ENCODE results near the gene KRTAP10-8.

KRTAP10-8 gene

DNA sequence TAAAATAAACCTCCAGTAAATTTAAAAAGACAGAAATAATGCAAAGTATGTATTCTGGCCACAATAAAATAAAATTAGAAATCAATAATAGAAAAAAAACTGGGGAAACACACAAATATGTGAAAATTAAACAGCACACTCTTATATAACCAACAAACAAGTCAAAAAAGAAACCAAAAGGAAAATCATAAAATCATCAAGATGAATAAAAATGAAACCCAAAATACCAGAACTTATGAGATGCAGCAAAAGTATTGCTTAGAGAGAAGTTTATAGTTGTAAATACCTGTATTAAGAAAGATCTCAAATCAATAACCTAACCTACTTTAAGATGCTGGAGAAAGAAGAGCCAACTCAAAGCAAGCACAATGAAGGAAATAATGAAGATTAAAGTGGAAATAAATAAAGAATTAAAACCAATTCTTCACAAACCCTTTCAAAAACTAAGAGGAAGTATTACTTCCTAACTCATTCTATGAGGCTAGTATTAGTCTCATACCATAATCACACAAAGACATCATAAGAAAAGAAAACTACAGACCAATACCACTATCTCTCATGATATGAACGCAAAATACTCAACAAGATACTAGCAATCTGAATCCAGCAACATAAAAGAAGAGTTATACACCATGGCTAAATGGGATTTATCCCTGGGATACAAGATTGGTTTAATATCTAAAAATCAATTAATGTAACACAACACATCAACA, 46.8 kb upstream of the KRTAP10-8 start:
- TF ChIP-seq PPARA (CRISPR knock-in tag; IDR thresholded peaks at IDR 0.05; ENCODE audit: borderline replicate concordance), result no peak
- TF ChIP-seq SNAI2 (CRISPR knock-in tag; IDR thresholded peaks at IDR 0.05), result no peak
- TF ChIP-seq, protein P1, sequence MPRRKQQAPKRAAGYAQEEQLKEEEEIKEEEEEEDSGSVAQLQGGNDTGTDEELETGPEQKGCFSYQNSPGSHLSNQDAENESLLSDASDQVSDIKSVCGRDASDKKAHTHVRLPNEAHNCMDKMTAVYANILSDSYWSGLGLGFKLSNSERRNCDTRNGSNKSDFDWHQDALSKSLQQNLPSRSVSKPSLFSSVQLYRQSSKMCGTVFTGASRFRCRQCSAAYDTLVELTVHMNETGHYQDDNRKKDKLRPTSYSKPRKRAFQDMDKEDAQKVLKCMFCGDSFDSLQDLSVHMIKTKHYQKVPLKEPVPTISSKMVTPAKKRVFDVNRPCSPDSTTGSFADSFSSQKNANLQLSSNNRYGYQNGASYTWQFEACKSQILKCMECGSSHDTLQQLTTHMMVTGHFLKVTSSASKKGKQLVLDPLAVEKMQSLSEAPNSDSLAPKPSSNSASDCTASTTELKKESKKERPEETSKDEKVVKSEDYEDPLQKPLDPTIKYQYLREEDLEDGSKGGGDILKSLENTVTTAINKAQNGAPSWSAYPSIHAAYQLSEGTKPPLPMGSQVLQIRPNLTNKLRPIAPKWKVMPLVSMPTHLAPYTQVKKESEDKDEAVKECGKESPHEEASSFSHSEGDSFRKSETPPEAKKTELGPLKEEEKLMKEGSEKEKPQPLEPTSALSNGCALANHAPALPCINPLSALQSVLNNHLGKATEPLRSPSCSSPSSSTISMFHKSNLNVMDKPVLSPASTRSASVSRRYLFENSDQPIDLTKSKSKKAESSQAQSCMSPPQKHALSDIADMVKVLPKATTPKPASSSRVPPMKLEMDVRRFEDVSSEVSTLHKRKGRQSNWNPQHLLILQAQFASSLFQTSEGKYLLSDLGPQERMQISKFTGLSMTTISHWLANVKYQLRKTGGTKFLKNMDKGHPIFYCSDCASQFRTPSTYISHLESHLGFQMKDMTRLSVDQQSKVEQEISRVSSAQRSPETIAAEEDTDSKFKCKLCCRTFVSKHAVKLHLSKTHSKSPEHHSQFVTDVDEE (CRISPR knock-in tag; IDR thresholded peaks at IDR 0.05), result no peak
- TF ChIP-seq, protein P2, sequence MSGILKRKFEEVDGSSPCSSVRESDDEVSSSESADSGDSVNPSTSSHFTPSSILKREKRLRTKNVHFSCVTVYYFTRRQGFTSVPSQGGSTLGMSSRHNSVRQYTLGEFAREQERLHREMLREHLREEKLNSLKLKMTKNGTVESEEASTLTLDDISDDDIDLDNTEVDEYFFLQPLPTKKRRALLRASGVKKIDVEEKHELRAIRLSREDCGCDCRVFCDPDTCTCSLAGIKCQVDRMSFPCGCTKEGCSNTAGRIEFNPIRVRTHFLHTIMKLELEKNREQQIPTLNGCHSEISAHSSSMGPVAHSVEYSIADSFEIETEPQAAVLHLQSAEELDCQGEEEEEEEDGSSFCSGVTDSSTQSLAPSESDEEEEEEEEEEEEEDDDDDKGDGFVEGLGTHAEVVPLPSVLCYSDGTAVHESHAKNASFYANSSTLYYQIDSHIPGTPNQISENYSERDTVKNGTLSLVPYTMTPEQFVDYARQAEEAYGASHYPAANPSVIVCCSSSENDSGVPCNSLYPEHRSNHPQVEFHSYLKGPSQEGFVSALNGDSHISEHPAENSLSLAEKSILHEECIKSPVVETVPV (CRISPR knock-in tag; IDR thresholded peaks at IDR 0.05), result no peak
- TF ChIP-seq OSR1 (CRISPR knock-in tag; IDR thresholded peaks at IDR 0.05), result no peak
- no peak for ATAC-seq

DNA sequence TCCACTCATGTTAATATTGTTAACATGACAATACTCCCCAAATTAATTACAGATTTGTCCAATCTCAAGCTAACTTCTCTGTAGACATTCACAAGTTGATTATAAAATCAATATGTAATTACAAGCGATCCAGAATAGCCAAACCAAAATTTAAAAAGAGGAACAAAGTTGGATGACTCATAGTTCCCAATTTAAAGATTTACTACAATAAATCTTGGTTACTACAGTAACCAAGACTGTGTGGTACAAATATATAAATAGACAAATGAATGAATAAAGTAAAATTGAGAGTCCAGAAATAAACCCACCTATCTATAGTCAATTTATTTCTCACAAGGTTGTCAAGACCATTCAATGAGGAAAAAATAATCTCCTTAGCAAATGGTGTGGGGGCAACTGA, 45.5 kb upstream of the KRTAP10-8 start:
- ATAC-seq, result no peak
- TF ChIP-seq BACH2 (CRISPR knock-in tag; IDR thresholded peaks at IDR 0.05; ENCODE audit: borderline replicate concordance), result no peak
- TF ChIP-seq ISL1 (CRISPR knock-in tag; IDR thresholded peaks at IDR 0.05), result no peak
- no peak for TF ChIP-seq ESRRG (CRISPR knock-in tag; IDR thresholded peaks at IDR 0.05)
- TF ChIP-seq TCF4 (CRISPR knock-in tag; IDR thresholded peaks at IDR 0.05; ENCODE audit: borderline replicate concordance), result no peak
- TF ChIP-seq, protein P2 (CRISPR knock-in tag; IDR thresholded peaks at IDR 0.05), result no peak

DNA sequence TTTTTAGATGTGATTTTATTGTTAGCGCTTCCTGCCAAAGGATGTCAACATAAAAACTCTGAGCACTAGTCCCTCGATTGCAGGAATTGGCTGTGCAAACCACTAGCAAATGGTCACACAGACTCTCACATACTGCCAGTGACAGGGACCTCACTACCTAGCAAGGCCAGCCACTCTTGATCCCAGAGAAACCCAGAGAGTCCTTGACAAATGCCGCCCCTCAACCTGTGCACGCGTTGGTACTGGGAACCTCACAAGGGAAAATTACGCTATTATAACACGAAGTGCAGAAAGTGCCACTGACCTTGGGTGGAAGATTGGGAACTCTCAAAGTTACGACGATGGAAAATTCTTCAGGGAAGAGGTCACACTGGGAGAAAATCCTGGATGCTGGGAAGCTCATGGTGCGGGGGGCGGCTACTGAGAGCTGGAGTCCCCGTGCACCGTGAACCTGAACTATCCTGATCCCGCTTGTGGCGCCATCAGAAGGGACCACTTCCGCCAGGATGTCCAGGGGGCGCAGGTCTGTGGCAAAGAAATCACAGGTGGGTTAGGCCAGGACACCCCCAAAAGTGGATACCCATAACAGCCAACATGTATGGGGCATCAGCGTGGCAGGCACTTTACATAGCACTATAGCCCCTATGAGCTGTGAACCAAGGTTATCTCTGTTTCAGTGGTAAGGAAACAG, 44.3 kb upstream of the KRTAP10-8 start:
- ATAC-seq, result no peak
- TF ChIP-seq ZNF70 (CRISPR knock-in tag; IDR thresholded peaks at IDR 0.05) (no peak), ISL1 (CRISPR knock-in tag; IDR thresholded peaks at IDR 0.05) (no peak), PPARA (CRISPR knock-in tag; IDR thresholded peaks at IDR 0.05; ENCODE audit: borderline replicate concordance) (no peak), BACH2 (CRISPR knock-in tag; IDR thresholded peaks at IDR 0.05; ENCODE audit: borderline replicate concordance) (no peak), OSR1 (CRISPR knock-in tag; IDR thresholded peaks at IDR 0.05) (no peak), ZFP30 (CRISPR knock-in tag; IDR thresholded peaks at IDR 0.05) (no peak), ZFP3 (CRISPR knock-in tag; IDR thresholded peaks at IDR 0.05) (no peak), RARB (CRISPR knock-in tag; IDR thresholded peaks at IDR 0.05) (no peak)
- TF ChIP-seq, protein P3, sequence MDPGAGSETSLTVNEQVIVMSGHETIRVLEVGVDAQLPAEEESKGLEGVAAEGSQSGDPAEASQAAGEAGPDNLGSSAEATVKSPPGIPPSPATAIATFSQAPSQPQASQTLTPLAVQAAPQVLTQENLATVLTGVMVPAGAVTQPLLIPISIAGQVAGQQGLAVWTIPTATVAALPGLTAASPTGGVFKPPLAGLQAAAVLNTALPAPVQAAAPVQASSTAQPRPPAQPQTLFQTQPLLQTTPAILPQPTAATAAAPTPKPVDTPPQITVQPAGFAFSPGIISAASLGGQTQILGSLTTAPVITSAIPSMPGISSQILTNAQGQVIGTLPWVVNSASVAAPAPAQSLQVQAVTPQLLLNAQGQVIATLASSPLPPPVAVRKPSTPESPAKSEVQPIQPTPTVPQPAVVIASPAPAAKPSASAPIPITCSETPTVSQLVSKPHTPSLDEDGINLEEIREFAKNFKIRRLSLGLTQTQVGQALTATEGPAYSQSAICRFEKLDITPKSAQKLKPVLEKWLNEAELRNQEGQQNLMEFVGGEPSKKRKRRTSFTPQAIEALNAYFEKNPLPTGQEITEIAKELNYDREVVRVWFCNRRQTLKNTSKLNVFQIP (CRISPR knock-in tag; IDR thresholded peaks at IDR 0.05; ENCODE audit: borderline replicate concordance, low read depth), result no peak
- TF ChIP-seq, protein P4, sequence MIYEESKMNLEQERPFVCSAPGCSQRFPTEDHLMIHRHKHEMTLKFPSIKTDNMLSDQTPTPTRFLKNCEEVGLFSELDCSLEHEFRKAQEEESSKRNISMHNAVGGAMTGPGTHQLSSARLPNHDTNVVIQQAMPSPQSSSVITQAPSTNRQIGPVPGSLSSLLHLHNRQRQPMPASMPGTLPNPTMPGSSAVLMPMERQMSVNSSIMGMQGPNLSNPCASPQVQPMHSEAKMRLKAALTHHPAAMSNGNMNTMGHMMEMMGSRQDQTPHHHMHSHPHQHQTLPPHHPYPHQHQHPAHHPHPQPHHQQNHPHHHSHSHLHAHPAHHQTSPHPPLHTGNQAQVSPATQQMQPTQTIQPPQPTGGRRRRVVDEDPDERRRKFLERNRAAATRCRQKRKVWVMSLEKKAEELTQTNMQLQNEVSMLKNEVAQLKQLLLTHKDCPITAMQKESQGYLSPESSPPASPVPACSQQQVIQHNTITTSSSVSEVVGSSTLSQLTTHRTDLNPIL (CRISPR knock-in tag; IDR thresholded peaks at IDR 0.05; ENCODE audit: low read depth), result no peak

DNA sequence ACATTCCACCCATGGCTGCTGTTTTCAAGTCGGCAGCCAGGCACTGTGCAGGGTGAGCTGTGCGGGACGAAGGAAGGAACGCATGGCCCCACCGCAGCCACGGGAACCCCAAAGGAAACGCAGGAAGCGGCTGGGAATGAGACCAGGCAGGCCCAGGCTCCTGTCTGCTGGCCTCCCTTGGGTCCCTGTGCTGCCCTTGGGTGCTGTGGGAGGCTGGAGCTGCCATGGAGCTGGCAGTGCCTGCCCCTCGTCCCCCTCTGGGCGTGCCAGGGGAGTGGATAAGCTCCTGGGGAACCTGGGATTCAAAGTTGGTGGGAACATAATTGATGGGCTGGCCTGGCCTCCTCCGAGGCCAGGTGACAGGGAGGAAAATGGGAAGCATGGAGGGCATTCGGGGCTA, 43.6 kb upstream of the KRTAP10-8 start:
- ATAC-seq, result no peak
- TF ChIP-seq ISL1 (CRISPR knock-in tag; IDR thresholded peaks at IDR 0.05), result no peak
- TF ChIP-seq, protein P5, sequence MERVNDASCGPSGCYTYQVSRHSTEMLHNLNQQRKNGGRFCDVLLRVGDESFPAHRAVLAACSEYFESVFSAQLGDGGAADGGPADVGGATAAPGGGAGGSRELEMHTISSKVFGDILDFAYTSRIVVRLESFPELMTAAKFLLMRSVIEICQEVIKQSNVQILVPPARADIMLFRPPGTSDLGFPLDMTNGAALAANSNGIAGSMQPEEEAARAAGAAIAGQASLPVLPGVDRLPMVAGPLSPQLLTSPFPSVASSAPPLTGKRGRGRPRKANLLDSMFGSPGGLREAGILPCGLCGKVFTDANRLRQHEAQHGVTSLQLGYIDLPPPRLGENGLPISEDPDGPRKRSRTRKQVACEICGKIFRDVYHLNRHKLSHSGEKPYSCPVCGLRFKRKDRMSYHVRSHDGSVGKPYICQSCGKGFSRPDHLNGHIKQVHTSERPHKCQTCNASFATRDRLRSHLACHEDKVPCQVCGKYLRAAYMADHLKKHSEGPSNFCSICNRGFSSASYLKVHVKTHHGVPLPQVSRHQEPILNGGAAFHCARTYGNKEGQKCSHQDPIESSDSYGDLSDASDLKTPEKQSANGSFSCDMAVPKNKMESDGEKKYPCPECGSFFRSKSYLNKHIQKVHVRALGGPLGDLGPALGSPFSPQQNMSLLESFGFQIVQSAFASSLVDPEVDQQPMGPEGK (CRISPR knock-in tag; IDR thresholded peaks at IDR 0.05; ENCODE audit: borderline replicate concordance), result no peak
- TF ChIP-seq ESRRG (CRISPR knock-in tag; IDR thresholded peaks at IDR 0.05), result no peak
- TF ChIP-seq ZNF8 (CRISPR knock-in tag; IDR thresholded peaks at IDR 0.05), result no peak
- no peak for TF ChIP-seq OSR1 (CRISPR knock-in tag; IDR thresholded peaks at IDR 0.05)
- TF ChIP-seq, protein P1 (CRISPR knock-in tag; IDR thresholded peaks at IDR 0.05), result no peak
- no peak for TF ChIP-seq GLIS3 (CRISPR knock-in tag; IDR thresholded peaks at IDR 0.05)
- TF ChIP-seq, protein P4 (CRISPR knock-in tag; IDR thresholded peaks at IDR 0.05; ENCODE audit: low read depth), result no peak
- TF ChIP-seq PPARA (CRISPR knock-in tag; IDR thresholded peaks at IDR 0.05; ENCODE audit: borderline replicate concordance), result no peak
- TF ChIP-seq SNAI2 (CRISPR knock-in tag; IDR thresholded peaks at IDR 0.05), result no peak

All from SK-N-SH treated with all-trans-retinoic acid at 6 μM for 48 hours (cell line).